Sigmoid colon (tissue), 7 donors: ENCODE data around the gene DNAJC9. TPM values are rescaled to one million over a fixed set of nuclear protein-coding genes. Genes with fewer than 3 reads are reported as not detected.

Experiments used
- DNase-seq: peaks from one replicate; pipeline ENCODE4 v3.0.0-alpha.2; 2019
- H3K27ac ChIP-seq, 4 donors: fragments of 200-600 bp; sonication (generic); one replicate each; pipeline ENCODE4 v1.5.1; 2016 to 2019; ENCODE audit warnings: mild to moderate bottlenecking in 1 of 4
- H3K27me3 ChIP-seq, 3 donors: fragments of 200-600 bp; sonication (generic); one replicate each; pipeline ENCODE4 v1.5.1; 2019; ENCODE audit warnings: mild to moderate bottlenecking in 1 of 3
- H3K36me3 ChIP-seq, 4 donors: fragments of 200-600 bp; sonication (generic); one replicate each; pipeline ENCODE4 v1.5.1; 2016 to 2019
- H3K4me1 ChIP-seq, 4 donors: fragments of 200-600 bp; sonication (generic); one replicate each; pipeline ENCODE4 v1.5.1; 2017 to 2019
- H3K4me3 ChIP-seq, 4 donors: fragments of 200-600 bp; sonication (generic); one replicate each; pipeline ENCODE4 v1.5.1; 2017 to 2019; ENCODE audit warnings: mild to moderate bottlenecking in 2 of 4, moderate library complexity in 1 of 4
- H3K9me3 ChIP-seq, 4 donors: fragments of 200-600 bp in 3 of 4; sonication (generic) in 3 of 4; one replicate each; pipeline versions ENCODE4 v1.5.1 to v1.6.1; 2013 to 2019
- EP300 ChIP-seq, 4 donors: sonication (generic); formaldehyde crosslinking; IDR thresholded peaks; one replicate each; pipeline ENCODE4 v1.6.1; 2017; ENCODE audit warnings: antibody characterized with exemption in 4 of 4
- POLR2A ChIP-seq, 2 donors: fragments of 450-650 bp; IDR thresholded peaks; one replicate each; pipeline ENCODE4 v1.6.1; 2016; ENCODE audit warnings: antibody characterized with exemption in 2 of 2, mild to moderate bottlenecking in 2 of 2, moderate library complexity in 2 of 2
- POLR2AphosphoS5 ChIP-seq, 4 donors: sonication (generic); formaldehyde crosslinking; IDR thresholded peaks; one replicate each; pipeline ENCODE4 v1.6.1; 2017; ENCODE audit warnings: antibody characterized with exemption in 4 of 4
- WGBS, 2 donors: extraction: QIAGEN DNeasy Blood & Tissue Kit; methylation state at CpG; one replicate each; pipeline ENCODE4 v1.1.7; 2013; 5-methylcytosine and 5-hydroxymethylcytosine counted together
- intact Hi-C: fragments of 100-400 bp; cut with DNase I; formaldehyde crosslinking; loops from one replicate; pipeline ENCODE4 v1.15.1; 2023
- polyA plus RNA-seq, 3 donors: library from polyadenylated mRNA; stranded (reverse); fragments of 200-250 nt; gene quantifications; one replicate each; pipeline ENCODE4 v1.2.3, GENCODE V29; 2013
- small RNA-seq, 3 donors: library from RNA; depleted of rRNA; stranded (forward); fragments of <200 nt; gene quantifications; one replicate each; pipeline ENCODE3, GENCODE V24; 2016
- total RNA-seq, 4 donors: library from RNA; depleted of rRNA; stranded (reverse); fragments of >200 nt; gene quantifications; one replicate each; pipeline ENCODE4 v1.1.0, GENCODE V29; 2016
- TF ChIP-seq, protein P1 (sequence below), 4 experiments: fragments of 450-650 bp in 3 of 4; fragments of 200-600 bp in 1 of 4; IDR thresholded peaks; one replicate each; pipeline ENCODE4 v1.5.1; 2016 to 2019; ENCODE audit warnings: antibody characterized with exemption in 4 of 4, mild to moderate bottlenecking in 3 of 4, moderate library complexity in 2 of 4
- donor health status: healthy with polysubstance abuse.
- donor health status: Bipolar disorder and iron deficiency.
- donor health status: healthy.

Gene DNAJC9
- total and polyA plus RNA-seq, 7 donors: 7.8 to 22.1 (median 13.5) TPM

DNA sequence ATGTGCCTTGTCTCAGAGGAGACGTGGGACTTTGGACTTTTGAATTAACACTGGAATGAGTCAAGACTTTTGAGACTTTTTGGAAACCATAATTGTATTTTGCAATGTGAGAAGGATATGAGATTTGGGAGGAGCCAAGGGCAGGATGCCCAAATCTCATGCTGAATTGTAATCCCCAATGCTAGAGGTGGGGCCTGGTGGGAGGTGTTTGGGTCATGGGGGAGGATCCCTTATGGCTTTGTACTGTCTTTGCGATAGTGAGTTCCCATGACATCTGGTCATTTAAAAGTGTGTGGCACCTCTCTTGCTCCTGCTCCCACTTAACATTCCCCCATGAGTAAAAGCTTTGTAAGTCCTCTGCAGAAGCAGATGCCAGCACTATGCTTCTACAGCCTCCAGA is 39.2 kb downstream of the DNAJC9 start:
- 92 to 96% methylated on average over 2 of the region's 2 CpGs for WGBS, 2 donors
- intact Hi-C loops: no loop called here
- no peak overlapping the region for H3K4me3 ChIP-seq
- TF ChIP-seq EP300 (IDR thresholded peaks at IDR 0.05) (no peak), POLR2A (IDR thresholded peaks at IDR 0.05) (no peak), POLR2AphosphoS5 (IDR thresholded peaks at IDR 0.05) (no peak)
- TF ChIP-seq, protein P1, sequence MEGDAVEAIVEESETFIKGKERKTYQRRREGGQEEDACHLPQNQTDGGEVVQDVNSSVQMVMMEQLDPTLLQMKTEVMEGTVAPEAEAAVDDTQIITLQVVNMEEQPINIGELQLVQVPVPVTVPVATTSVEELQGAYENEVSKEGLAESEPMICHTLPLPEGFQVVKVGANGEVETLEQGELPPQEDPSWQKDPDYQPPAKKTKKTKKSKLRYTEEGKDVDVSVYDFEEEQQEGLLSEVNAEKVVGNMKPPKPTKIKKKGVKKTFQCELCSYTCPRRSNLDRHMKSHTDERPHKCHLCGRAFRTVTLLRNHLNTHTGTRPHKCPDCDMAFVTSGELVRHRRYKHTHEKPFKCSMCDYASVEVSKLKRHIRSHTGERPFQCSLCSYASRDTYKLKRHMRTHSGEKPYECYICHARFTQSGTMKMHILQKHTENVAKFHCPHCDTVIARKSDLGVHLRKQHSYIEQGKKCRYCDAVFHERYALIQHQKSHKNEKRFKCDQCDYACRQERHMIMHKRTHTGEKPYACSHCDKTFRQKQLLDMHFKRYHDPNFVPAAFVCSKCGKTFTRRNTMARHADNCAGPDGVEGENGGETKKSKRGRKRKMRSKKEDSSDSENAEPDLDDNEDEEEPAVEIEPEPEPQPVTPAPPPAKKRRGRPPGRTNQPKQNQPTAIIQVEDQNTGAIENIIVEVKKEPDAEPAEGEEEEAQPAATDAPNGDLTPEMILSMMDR (IDR thresholded peaks at IDR 0.05): no peak
- no peaks in the 10 kb centered on the region for H3K9me3 ChIP-seq
- no peak for DNase-seq
- no peaks in the 10 kb centered on the region for H3K27me3 ChIP-seq
- H3K4me1 ChIP-seq: no peaks in the 10 kb centered on the region
- peaks cover 0 to 18% (median 0%) of the 10 kb centered on the region in 4 donors for H3K36me3 ChIP-seq
- no peak overlapping the region for H3K27ac ChIP-seq

DNA sequence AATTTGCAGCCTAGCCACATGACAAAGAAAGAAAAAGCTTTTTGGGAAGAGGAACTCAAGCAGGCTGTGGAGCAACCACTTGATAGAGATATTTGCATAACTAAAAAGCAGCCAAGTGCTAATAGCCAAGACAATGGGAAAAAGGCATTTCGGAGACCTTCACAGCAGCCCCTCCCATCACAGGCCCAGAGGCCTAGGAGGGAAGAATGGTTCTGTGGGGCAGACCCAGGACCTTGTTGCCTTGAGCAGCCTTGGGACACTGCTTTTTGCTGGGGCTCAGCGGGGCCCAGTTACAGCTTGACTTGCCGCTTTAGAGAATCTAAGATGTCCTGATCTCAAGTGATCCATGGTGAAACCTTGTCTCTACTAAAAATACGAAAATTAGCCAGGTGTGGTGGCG is 40.7 kb downstream of the DNAJC9 start:
- H3K4me3 ChIP-seq: no peak overlapping the region
- TF ChIP-seq POLR2AphosphoS5 (IDR thresholded peaks at IDR 0.05) (no peak), EP300 (IDR thresholded peaks at IDR 0.05) (no peak), POLR2A (IDR thresholded peaks at IDR 0.05) (no peak)
- TF ChIP-seq, protein P1 (IDR thresholded peaks at IDR 0.05): no peak
- H3K27ac ChIP-seq: no peak overlapping the region
- H3K36me3 ChIP-seq: peaks cover 0 to 18% (median 0%) of the 10 kb centered on the region in 4 donors
- intact Hi-C loops: no loop called here
- H3K4me1 ChIP-seq: no peaks in the 10 kb centered on the region
- WGBS, 2 donors: 98% methylated on average over 5 of the region's 5 CpGs
- no peaks in the 10 kb centered on the region for H3K27me3 ChIP-seq
- no peak for DNase-seq
- H3K9me3 ChIP-seq: no peaks in the 10 kb centered on the region

- no peak overlapping the region for H3K4me3 ChIP-seq
- no peaks in the 10 kb centered on the region for H3K9me3 ChIP-seq
- no peak overlapping the region for H3K27ac ChIP-seq
- H3K4me1 ChIP-seq: no peaks in the 10 kb centered on the region
- H3K36me3 ChIP-seq: peaks cover 0 to 20% (median 0%) of the 10 kb centered on the region in 4 donors
- no peaks in the 10 kb centered on the region for H3K27me3 ChIP-seq
- WGBS, 2 donors: 94 to 99% methylated on average over 1 of the region's 1 CpG
- no peak for DNase-seq
- TF ChIP-seq EP300 (IDR thresholded peaks at IDR 0.05) (no peak), POLR2AphosphoS5 (IDR thresholded peaks at IDR 0.05) (no peak), POLR2A (IDR thresholded peaks at IDR 0.05) (no peak)
- TF ChIP-seq, protein P1 (IDR thresholded peaks at IDR 0.05): no peak
- intact Hi-C loops: no loop called here
These were observed 41.2 kb downstream of the DNAJC9 start for GRCh38 chr10:73205890-73206289.

- WGBS, 2 donors: 92 to 96% methylated on average over 3 of the region's 3 CpGs
- Histone ChIP-seq H3K27ac (no peak overlapping the region), H3K4me1 (no peaks in the 10 kb centered on the region), H3K27me3 (no peaks in the 10 kb centered on the region), H3K9me3 (no peaks in the 10 kb centered on the region), H3K4me3 (no peak overlapping the region), H3K36me3 (peaks cover 0 to 14% (median 0%) of the 10 kb centered on the region in 4 donors)
- no peak for TF ChIP-seq EP300 (IDR thresholded peaks at IDR 0.05)
- TF ChIP-seq, protein P1 (IDR thresholded peaks at IDR 0.05): no peak
- no peak for TF ChIP-seq POLR2A (IDR thresholded peaks at IDR 0.05)
- DNase-seq: no peak
- intact Hi-C loops: no loop called here
These were observed 42.0 kb downstream of the DNAJC9 start for GRCh38 chr10:73205081-73205480.

Small RNAs within 50 kb of the gene (small RNA-seq; reads per million reads assigned to genes)
- 0 reads per million in 3 donors for gene RF00019
- gene RNU6-833P: 0 reads per million in 3 donors

Other genes starting within 250 kb of the DNAJC9 start
- 10 to 100 TPM; 15.2 to 25.0 (median 20.0) TPM for gene P4HA1, start 150.4 kb downstream of the DNAJC9 start, total RNA-seq
- 10 to 100 TPM in 2 of 3 donors, 1 to 10 TPM in 1; 4.2 to 15.1 (median 11.1) TPM for gene P4HA1, start 150.4 kb downstream of the DNAJC9 start, polyA plus RNA-seq
- 1 to 10 TPM; 2.1 to 5.4 (median 2.9) TPM for gene NUDT13, start 136.8 kb downstream of the DNAJC9 start, total RNA-seq
- gene NUDT13, start 136.8 kb downstream of the DNAJC9 start, polyA plus RNA-seq: 1 to 10 TPM; 1.8 to 2.4 (median 1.9) TPM
- gene ECD, start 79.2 kb downstream of the DNAJC9 start, total RNA-seq: 10 to 100 TPM; 28.0 to 39.1 (median 29.8) TPM
- gene ECD, start 79.2 kb downstream of the DNAJC9 start, polyA plus RNA-seq: 10 to 100 TPM in 2 of 3 donors, 1 to 10 TPM in 1; 7.6 to 12.0 (median 11.8) TPM
- 10 to 100 TPM; 12.1 to 22.7 (median 17.2) TPM for gene FAM149B1, start 79.1 kb downstream of the DNAJC9 start, total RNA-seq
- 10 to 100 TPM; 13.1 to 16.0 (median 14.4) TPM for gene FAM149B1, start 79.1 kb downstream of the DNAJC9 start, polyA plus RNA-seq
- gene MRPS16, start 5.4 kb upstream of the DNAJC9 start, total RNA-seq: 10 to 100 TPM; 29.2 to 40.0 (median 33.8) TPM
- gene MRPS16, start 5.4 kb upstream of the DNAJC9 start, polyA plus RNA-seq: 100 to 1,000 TPM in 1 of 3 donors, 10 to 100 TPM in 2; 75.1 to 101 (median 82.7) TPM
- gene CFAP70, start 111.6 kb upstream of the DNAJC9 start, total RNA-seq: 1 to 10 TPM in 3 of 4 donors, under 1 TPM in 1; 0.66 to 1.8 (median 1.3) TPM
- gene CFAP70, start 111.6 kb upstream of the DNAJC9 start, polyA plus RNA-seq: under 1 TPM in 2 of 3 donors, not detected in 1; 0.46 to 0.66 TPM
- 10 to 100 TPM; 61.5 to 96.8 (median 91.4) TPM for gene ANXA7, start 166.8 kb upstream of the DNAJC9 start, total RNA-seq
- gene ANXA7, start 166.8 kb upstream of the DNAJC9 start, polyA plus RNA-seq: 10 to 100 TPM; 71.5 to 74.2 (median 72.7) TPM
- 1 to 10 TPM; 2.5 to 5.0 (median 3.1) TPM for gene MSS51, start 186.3 kb upstream of the DNAJC9 start, total RNA-seq
- gene MSS51, start 186.3 kb upstream of the DNAJC9 start, polyA plus RNA-seq: 1 to 10 TPM in 1 of 3 donors, under 1 TPM in 1, not detected in 1; 0.60 to 1.3 TPM
- 100 to 1,000 TPM in 1 of 4 donors, 10 to 100 TPM in 3; 75.5 to 103 (median 85.8) TPM for gene PPP3CB, start 248.8 kb upstream of the DNAJC9 start, total RNA-seq
- gene PPP3CB, start 248.8 kb upstream of the DNAJC9 start, polyA plus RNA-seq: 10 to 100 TPM; 21.0 to 23.8 (median 22.2) TPM